Measurements from ENCODE around the gene SYNE2. TPM values are rescaled to one million over a fixed set of nuclear protein-coding genes. Genes with fewer than 3 reads are reported as not detected.
"Not testable (repeated sequence)": the region's sequence is repeated elsewhere in the genome, so short reads cannot be mapped to it uniquely, and the experiment has no call there.

SYNE2 gene
- total and polyA plus RNA-seq, 2 donors (not counting 3 experiments of a cell fraction or from before 2014, with no cell fraction given) = 16.0 to 53.7 TPM

GRCh38 chr14:64040044-64040443, 187.2 kb downstream of the SYNE2 start:
- POLR2A ChIA-PET = no interaction called here
- Histone ChIP-seq H3K4me3 (replicated peaks in 1 of 3; ENCODE audit: insufficient read depth in 1 of 3, low read depth in 1 of 3, low read length in 3 of 3) (no peak overlapping the region), H3K27me3 (ENCODE audit: control insufficient read depth in 2 of 2, insufficient read depth in 2 of 2, low read length in 2 of 2) (no peaks in the 10 kb centered on the region), H3K4me2 (ENCODE audit: insufficient read depth, low read length) (no peak overlapping the region), H3K4me1 (ENCODE audit: control insufficient read depth, extremely low read depth, insufficient read depth, low read length) (no peaks in the 10 kb centered on the region), H2AFZ (ENCODE audit: low read depth, low read length) (no peak overlapping the region), H3K27ac (ENCODE audit: insufficient read depth, low read depth, low read length) (no peak overlapping the region), H3K9ac (replicated peaks; ENCODE audit: extremely low read depth, insufficient read depth, low read length) (no peak overlapping the region), H3K9me3 (replicated peaks; ENCODE audit: control insufficient read depth, insufficient read depth, low read length) (no peaks in the 10 kb centered on the region), H3K9me1 (replicated peaks; ENCODE audit: control insufficient read depth, extremely low read depth, insufficient read depth, low read length) (no peaks in the 10 kb centered on the region), H4K20me1 (replicated peaks; ENCODE audit: control insufficient read depth, extremely low read depth, insufficient read depth, low read length) (no peaks in the 10 kb centered on the region), H3K36me3 (ENCODE audit: control insufficient read depth in 2 of 2, extremely low read depth in 1 of 2, insufficient read depth in 2 of 2, low read length in 2 of 2) (no peaks in the 10 kb centered on the region), H3K79me2 (ENCODE audit: control insufficient read depth, insufficient read depth, low read length) (no peaks in the 10 kb centered on the region)
- intact Hi-C loops (cut with micrococcal nuclease) = loop anchor here (1.0 to 2.0 kb wide), 2 partner anchors 255 to 263 kb away; partner anchors contain the start of gene ESR2
- DNase-seq (ENCODE audit: low read depth, low spot score) = peak; percentile 28
- FAIRE-seq = no peak
- no TSS peak for BruUV-seq (replicated peaks)
- TF ChIP-seq CTCF (IDR thresholded peaks at IDR 0.05; ENCODE audit: extremely low read depth in 1 of 2, insufficient read depth in 1 of 2, low read depth in 1 of 2, low read length in 2 of 2) (peak in 1 of 2 donors; percentile 9), GATA2 (IDR thresholded peaks at IDR 0.05; ENCODE audit: insufficient read depth, insufficient read length, low read depth, low read length) (no peak)
- CTCF ChIA-PET = interaction anchor here (1.0 to 3.5 kb wide), 5 partner anchors 84 to 264 kb away, joined by 3 to 79 read pairs (median 4); partner anchors contain the start of gene ESR2
- dilution Hi-C loops (cut with MboI; ENCODE audit: extremely low pct_ligation_motif_present, low sequenced_read_pairs) = no loop called here

- H3K4me3 ChIP-seq (replicated peaks in 1 of 3; ENCODE audit: insufficient read depth in 1 of 3, low read depth in 1 of 3, low read length in 3 of 3); DNase-seq (ENCODE audit: low read depth, low spot score); H3K9ac ChIP-seq (replicated peaks; ENCODE audit: extremely low read depth, insufficient read depth, low read length); BruUV-seq (replicated peaks); H3K9me3 ChIP-seq (replicated peaks; ENCODE audit: control insufficient read depth, insufficient read depth, low read length); FAIRE-seq; H2AFZ ChIP-seq (ENCODE audit: low read depth, low read length); H3K9me1 ChIP-seq (replicated peaks; ENCODE audit: control insufficient read depth, extremely low read depth, insufficient read depth, low read length); H3K27me3 ChIP-seq (ENCODE audit: control insufficient read depth in 2 of 2, insufficient read depth in 2 of 2, low read length in 2 of 2); intact Hi-C loops (cut with micrococcal nuclease); dilution Hi-C loops (cut with MboI; ENCODE audit: extremely low pct_ligation_motif_present, low sequenced_read_pairs); H3K36me3 ChIP-seq (ENCODE audit: control insufficient read depth in 2 of 2, extremely low read depth in 1 of 2, insufficient read depth in 2 of 2, low read length in 2 of 2); H3K27ac ChIP-seq (ENCODE audit: insufficient read depth, low read depth, low read length); H4K20me1 ChIP-seq (replicated peaks; ENCODE audit: control insufficient read depth, extremely low read depth, insufficient read depth, low read length); H3K79me2 ChIP-seq (ENCODE audit: control insufficient read depth, insufficient read depth, low read length); H3K4me1 ChIP-seq (ENCODE audit: control insufficient read depth, extremely low read depth, insufficient read depth, low read length); H3K4me2 ChIP-seq (ENCODE audit: insufficient read depth, low read length); POLR2A ChIA-PET: not testable (repeated sequence)
- CTCF ChIA-PET = interaction anchor here (1.3 kb wide), 1 partner anchor 260 kb away, joined by 5 read pairs; no protein-coding TSS in a partner anchor
Observed at GRCh38 chr14:64043296-64043695, 190.5 kb downstream of the SYNE2 start.

Measured in endothelial cell of umbilical vein (primary cell).